ENCODE measurements around the gene GABRG3.

GABRG3 gene

GRCh38 chr15:27065785-27066184, 94.8 kb downstream of the GABRG3 start:
- DNase-seq: no peak

GRCh38 chr15:27066446-27066845, 95.5 kb downstream of the GABRG3 start:
- DNase-seq: no peak

GRCh38 chr15:27067175-27067574, 96.2 kb downstream of the GABRG3 start:
- no peak for DNase-seq

GRCh38 chr15:27070841-27071240, 99.9 kb downstream of the GABRG3 start:
- DNase-seq: no peak

- no peak for DNase-seq
Measured at GRCh38 chr15:27074179-27074578, 103.2 kb downstream of the GABRG3 start.

GRCh38 chr15:27077790-27078189, 106.8 kb downstream of the GABRG3 start:
- no peak for DNase-seq

- no peak for DNase-seq
Measured at GRCh38 chr15:27081676-27082418, 110.9 kb downstream of the GABRG3 start.

- DNase-seq: no peak
Measured at GRCh38 chr15:27082526-27082925, 111.5 kb downstream of the GABRG3 start.

- no peak for DNase-seq
Measured at GRCh38 chr15:27084844-27085243, 113.9 kb downstream of the GABRG3 start.

- DNase-seq: no peak
Measured at GRCh38 chr15:27086149-27086548, 115.2 kb downstream of the GABRG3 start.

GRCh38 chr15:27086805-27087204, 115.8 kb downstream of the GABRG3 start:
- no peak for DNase-seq

- DNase-seq: no peak
Measured at GRCh38 chr15:27087651-27088583, 116.9 kb downstream of the GABRG3 start.

GRCh38 chr15:27088584-27089232, 117.7 kb downstream of the GABRG3 start:
- no peak for DNase-seq

GRCh38 chr15:27089233-27089586, 118.2 kb downstream of the GABRG3 start:
- no peak for DNase-seq

- DNase-seq: no peak
Measured at GRCh38 chr15:27089676-27090075, 118.7 kb downstream of the GABRG3 start.

- DNase-seq: no peak
Measured at GRCh38 chr15:27091270-27091940, 120.4 kb downstream of the GABRG3 start.

- no peak for DNase-seq
Measured at GRCh38 chr15:27092390-27092789, 121.4 kb downstream of the GABRG3 start.

- DNase-seq: no peak
Measured at GRCh38 chr15:27094235-27094634, 123.3 kb downstream of the GABRG3 start.

- DNase-seq: no peak
Measured at GRCh38 chr15:27095886-27096624, 125.1 kb downstream of the GABRG3 start.

- no peak for DNase-seq
Measured at GRCh38 chr15:27097506-27097905, 126.5 kb downstream of the GABRG3 start.

GRCh38 chr15:27101982-27102381, 131.0 kb downstream of the GABRG3 start:
- DNase-seq: no peak

- no peak for DNase-seq
Measured at GRCh38 chr15:27111323-27111722, 140.3 kb downstream of the GABRG3 start.
